Right lobe of liver (tissue), 4 donors: ENCODE data around the gene C4A.
"Not testable (repeated sequence)": the region's sequence is repeated elsewhere in the genome, so short reads cannot be mapped to it uniquely, and the experiment has no call there.

Experiments
- POLR2A ChIP-seq: fragments of 450-650 bp; IDR thresholded peaks from one replicate; pipeline ENCODE4 v1.6.1; 2017; ENCODE audit warnings: antibody characterized with exemption, mild to moderate bottlenecking
- TF ChIP-seq, protein P1 (sequence below), 4 donors: fragments of 200-600 bp in 3 of 4; fragments of 450-650 bp in 1 of 4; IDR thresholded peaks; one replicate each; pipeline versions ENCODE4 v1.5.1 to v1.8.0; 2016 to 2022; ENCODE audit warnings: antibody characterized with exemption in 4 of 4, mild to moderate bottlenecking in 2 of 4
- donor health status: DM: no; HTN: no; CAD: no.
- donor health status: DM: no; HTN: no; CAD: no.
- donor health status: DM: no; HTN: yes; CAD: no.

DNA sequence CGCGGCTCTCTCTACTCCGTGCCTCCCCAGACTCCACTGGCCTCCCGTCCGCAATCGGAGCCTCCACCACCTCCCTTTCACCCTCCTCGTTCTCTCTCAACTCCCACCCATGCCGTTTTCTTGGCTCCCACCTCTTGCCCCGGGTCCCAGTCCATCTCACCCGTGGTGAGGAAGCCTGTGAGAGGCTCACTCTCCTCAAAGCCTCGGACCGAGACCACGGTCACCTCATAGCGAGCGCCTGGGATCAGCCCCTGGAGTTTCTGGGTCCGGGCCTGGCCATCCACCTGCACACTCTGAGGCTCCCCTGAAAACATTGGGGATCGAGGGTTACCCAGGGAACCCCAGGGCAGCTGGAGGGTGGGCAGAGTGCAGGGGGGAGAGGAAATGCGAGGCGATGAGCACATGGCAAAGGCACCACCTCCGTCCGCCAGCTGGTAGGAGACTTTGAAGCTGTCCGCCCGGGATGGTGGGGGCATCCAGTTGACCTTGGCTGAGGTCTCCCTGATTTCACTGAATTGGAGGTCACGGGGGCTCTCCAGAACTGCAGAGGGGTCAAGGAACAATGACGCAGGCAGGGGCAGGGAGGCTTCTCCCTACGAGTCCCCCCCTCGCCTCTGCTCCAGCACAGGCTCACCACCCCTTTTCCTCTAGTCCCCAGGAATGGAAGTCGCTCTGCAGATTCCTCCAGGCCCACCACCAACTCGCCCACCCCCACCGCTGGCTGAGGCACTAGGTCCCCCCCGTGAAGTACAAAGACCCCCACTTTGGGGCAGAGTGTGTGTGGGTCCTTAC is 61.9 kb downstream of the C4A start:
- TF ChIP-seq POLR2A = not testable (repeated sequence)
- TF ChIP-seq, protein P1, sequence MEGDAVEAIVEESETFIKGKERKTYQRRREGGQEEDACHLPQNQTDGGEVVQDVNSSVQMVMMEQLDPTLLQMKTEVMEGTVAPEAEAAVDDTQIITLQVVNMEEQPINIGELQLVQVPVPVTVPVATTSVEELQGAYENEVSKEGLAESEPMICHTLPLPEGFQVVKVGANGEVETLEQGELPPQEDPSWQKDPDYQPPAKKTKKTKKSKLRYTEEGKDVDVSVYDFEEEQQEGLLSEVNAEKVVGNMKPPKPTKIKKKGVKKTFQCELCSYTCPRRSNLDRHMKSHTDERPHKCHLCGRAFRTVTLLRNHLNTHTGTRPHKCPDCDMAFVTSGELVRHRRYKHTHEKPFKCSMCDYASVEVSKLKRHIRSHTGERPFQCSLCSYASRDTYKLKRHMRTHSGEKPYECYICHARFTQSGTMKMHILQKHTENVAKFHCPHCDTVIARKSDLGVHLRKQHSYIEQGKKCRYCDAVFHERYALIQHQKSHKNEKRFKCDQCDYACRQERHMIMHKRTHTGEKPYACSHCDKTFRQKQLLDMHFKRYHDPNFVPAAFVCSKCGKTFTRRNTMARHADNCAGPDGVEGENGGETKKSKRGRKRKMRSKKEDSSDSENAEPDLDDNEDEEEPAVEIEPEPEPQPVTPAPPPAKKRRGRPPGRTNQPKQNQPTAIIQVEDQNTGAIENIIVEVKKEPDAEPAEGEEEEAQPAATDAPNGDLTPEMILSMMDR (IDR thresholded peaks at IDR 0.05) = not testable (repeated sequence)
